HG03045 (cell line): ENCODE data around the gene WDFY4.

ENCODE experiments used
- ATAC-seq: cut with Tn5 transposase; IDR thresholded peaks from one replicate; pipeline ENCODE4 v1.9.1; 2021; ENCODE audit warnings: mild to moderate bottlenecking, moderate library complexity; ENCODE audit not compliant: unreplicated experiment

The WDFY4 gene

DNA sequence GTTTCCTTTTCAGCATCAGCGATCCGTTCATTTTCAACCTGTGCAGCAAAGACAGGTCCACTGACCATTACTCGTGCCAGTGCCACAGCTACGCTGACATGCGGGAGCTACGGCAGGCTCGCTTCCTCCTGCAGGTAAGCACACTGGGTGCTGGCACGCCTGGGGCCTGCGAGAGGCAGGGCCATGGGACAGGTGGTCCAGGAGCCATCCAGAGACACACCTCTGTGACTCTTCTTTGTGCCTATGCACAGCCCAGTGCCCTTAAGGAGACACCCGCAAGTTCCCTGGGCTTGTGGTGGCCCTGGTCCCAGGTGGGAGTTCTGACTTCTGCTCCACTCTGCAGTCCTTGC, 212.7 kb downstream of the WDFY4 start:
- ATAC-seq: no peak

DNA sequence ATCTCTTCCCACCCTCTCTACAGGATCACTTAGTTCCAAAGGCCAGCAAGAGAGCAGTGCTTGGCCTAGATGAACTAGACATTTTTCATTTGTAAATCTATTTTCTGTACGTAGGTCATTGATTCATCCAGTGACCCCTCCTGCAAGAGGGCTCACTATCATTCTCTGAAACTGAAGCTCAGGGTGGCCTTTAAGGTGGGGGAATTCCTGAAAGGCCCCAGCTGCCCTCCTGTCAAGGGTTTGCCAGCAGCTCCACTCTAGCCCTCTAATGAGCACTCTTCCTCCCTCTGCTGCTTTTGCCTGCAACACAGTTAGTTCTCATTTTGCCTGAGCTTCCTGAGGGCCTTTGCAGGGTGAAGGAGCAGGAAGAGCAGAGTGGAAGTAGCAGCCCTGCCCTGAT, 213.8 kb downstream of the WDFY4 start:
- ATAC-seq: no peak

DNA sequence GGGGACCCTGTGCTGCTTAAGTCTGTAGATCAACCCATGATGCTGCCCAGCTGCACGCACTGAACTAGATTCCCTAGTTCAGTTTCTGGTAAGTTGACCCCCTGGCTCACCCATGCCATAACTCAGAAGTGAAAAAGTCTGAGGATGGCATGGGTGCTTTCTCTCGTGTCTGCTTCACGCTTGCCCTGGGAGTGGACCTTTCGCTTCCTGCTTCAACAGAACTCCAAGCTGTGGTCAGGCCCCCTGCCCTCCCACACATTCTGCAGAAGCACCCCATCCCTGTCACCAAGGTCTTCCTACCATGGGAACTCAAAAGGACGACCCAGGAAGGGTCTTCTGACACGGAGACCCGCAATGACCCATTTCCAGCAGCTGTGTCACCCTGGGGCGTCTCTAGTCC, 215.1 kb downstream of the WDFY4 start:
- ATAC-seq: no peak

DNA sequence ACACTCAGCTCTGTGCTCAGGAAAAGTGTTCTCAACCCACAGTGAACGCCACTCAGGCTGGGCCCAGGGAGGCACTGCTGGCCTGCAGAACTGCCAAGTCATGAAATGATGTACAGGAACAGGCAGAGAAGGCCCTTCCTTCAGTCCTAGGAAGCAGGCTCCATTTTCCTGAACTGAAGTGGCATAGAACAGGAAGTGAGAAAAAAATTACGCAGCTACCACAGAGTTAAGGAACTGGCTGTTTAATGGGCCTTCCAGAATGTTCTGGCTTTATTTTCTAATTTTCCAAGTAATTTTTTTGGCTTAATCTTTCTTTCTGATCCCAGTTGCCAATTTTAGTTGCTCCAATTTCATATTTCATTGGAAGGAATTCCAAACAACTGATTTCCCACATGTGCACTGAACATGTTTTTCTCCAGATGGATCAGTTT, 215.7 kb downstream of the WDFY4 start:
- no peak for ATAC-seq

DNA sequence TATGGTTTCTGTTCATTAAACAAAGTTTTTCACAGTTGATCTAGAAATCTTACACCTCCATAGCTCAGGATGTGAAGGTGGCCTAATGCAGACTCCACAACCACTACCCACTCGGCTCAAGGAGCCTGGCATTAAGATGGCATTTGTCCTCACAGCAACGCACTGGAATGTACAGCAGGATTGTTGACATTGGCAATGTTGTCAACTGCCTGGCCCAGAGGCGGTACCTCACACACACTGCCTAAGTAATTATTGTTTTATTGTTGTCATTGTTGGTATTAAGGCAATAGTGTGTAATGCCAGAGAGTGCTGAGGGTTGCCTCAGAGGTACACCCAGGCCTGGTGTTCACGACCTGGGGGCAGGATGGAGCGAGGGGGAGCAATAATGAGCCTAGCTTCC, 216.6 kb downstream of the WDFY4 start:
- no peak for ATAC-seq

DNA sequence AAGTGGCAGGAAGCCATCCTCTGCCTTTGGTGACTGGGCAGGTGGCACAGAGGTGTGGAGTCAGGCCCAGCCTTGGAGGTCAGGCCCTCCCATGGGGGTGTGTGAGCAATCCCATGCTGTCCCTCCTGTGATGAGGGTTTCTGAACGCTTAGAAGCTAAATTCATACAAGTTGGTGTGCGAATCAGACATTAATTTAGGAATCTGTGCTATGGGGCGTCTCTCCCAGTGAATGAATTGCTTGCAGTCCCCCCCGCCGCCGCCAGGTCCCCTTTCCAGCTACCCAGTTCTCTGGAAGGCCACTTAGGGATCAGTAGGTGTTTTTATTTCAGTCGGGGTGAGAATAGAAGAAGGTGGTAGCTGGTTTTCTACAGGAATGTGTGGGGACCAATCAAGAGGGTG, 217.4 kb downstream of the WDFY4 start:
- ATAC-seq: no peak

DNA sequence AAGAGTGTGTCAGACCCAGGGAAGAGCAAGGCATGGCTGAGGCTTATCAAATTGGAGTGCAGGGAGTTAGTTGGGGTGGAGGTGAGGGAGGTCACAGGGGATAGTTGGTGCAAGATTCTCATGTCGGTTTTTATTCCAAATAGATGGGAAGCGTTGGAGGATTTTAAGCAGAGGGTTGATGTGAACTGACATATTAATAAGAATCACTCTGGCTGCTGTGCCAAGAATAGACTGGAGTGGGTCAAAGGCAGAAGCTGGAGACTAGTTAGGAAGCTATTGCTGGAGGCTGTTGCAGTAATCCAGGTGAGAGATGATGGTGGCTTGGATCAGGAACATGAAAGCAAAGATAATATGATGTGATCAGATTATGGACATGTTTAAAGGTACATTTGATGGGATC, 218.5 kb downstream of the WDFY4 start:
- ATAC-seq: no peak

DNA sequence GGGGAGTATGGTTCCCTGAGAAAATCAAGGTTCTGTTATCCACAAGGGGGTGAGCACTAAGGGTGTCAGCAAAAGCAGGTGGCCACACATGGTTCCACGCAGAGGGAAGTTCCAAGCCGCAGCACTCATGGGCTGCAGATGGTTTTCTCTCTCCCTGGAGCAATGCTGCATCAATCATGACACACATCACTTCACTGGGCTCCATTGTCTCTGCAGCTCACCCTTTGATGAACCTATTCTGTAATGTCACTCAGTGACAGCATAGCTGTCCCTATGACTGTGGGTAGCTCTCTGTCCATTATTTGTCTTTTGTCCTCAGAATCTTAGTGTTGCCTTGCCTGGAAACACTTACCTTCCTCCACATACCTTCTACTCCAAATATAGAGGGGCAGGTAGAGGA, 220.2 kb downstream of the WDFY4 start:
- ATAC-seq: no peak

DNA sequence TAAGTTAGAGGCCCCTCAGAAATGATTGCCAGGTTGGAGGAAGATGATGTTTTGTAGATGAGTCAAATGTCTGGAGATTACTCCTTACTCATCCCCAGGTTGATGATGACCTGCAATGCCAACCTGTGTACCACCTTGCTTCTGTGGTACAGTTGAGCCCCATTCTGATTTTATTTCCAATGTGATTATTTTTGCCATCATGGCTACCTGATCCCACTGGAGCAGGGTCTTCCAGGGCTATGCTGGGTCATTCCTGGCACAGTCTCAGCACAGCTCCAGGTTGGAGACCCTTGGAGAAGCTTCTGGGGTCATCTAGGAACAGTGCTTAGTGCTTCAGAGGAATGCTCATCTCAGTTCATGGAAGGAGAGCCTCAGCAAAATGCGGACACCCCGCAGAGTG, 220.6 kb downstream of the WDFY4 start:
- no peak for ATAC-seq

DNA sequence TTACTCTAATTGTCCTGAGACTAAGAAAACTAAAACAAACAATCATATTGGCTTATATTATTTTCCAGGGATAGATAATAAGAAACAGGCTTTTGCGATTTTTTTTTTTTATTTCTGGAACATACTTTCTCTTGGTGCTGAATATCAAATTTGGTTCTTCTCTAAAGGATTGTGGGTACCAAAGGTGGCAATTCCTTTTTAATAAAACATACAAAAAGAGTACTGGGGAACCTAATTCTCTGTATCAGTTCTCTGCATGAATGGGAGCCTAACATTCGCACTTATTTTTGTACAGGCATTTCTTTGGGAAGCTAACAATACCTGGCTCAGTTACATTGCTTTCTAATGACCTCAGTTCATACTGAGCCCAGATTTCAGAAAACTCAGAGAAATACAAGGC, 222.2 kb downstream of the WDFY4 start:
- no peak for ATAC-seq

DNA sequence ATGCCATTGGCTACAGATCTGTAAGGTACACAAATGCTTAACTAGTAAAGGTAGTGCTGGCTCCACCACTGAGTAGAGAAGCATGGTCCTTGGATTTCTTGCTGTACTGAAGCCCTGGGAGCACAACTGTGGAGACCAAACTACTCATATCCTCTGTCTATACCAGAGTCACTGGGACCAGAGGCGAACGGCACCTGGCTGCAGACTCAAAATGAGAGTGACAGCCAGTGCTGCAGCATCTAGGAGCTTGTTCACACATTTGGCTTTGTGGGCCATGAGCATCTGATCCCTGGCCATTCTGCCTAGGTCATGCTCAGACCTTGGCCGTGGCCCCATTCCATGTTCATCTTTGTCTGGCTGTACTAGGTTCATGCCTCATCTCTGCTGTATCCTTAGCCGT, 223.1 kb downstream of the WDFY4 start:
- ATAC-seq: no peak

DNA sequence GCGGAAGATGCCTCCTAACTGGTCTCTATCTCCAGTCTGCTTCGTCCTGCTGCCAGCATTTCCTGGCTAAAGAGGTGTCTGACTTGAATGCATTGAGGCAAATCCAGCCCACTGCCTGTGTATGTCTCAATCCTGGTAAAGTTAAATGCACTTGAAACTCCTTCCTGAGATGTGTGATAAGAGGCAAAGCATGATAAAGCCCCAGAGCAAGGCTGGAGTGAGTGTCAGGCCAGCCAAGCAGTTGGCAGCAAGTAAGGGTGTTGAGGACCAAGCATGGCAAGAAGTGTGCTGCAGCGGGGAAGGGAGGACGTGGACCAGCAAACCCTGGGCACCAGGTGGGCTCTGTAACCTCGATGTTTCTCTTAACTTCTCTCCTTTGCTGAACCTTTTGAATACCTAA, 225.9 kb downstream of the WDFY4 start:
- ATAC-seq: no peak

DNA sequence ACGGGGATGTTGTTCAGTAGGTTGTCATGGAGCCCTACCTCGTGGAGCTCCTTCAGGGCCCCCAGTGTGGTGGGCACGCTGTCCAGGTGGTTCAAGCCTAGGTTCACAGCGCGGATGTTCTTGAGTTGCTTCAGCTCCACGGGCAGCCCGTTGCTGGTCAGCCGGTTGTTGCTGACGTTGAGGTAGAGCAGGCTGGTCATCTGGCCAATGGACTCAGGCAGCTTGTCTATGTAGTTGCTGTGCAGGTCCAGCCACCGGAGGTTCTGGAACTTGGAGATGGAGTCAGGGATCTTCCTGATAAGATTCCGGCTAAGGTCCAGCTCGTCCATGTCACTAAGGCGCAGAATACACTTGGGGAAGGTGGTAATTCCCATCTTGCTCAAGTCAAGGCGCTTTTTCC, 229.0 kb downstream of the WDFY4 start:
- ATAC-seq: no peak

DNA sequence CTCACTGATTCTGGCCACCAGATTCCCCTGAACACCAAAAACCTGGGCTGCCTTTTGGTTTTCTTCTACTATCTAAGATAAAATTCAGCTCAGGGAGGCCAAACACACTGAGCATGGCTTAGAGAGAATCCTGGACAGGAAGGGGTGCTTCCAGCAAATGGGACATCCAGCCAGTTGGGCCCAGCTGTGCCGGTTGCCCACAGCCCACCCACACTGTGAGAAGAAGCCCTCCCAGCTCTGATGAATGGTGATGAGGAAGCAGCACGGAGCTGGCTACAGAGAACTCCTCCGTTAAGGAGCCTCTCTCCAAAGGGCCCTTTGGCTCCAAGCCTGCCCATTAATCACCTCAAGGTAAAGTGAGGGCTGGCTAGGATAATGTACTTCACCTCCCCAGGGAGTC, 239.1 kb downstream of the WDFY4 start:
- ATAC-seq: no peak

DNA sequence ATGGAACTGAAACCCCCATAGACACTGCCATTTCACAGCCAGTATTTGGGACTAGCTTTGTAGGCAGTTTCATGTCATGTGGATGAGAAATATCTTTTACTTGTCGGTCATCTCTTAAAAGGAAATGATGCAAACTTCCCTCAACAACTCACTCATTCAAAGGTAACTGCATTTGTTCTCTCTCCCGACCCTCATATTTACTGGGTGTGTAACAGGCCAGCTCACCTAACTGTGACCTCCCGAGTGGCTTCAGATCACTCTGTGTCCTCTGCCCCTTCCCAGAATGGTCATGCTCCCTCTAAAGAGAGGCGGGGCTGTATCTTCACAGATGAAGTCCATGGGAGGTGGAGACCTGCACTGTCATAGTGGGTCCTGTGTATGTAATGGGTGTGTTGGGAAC, 240.3 kb downstream of the WDFY4 start:
- no peak for ATAC-seq

DNA sequence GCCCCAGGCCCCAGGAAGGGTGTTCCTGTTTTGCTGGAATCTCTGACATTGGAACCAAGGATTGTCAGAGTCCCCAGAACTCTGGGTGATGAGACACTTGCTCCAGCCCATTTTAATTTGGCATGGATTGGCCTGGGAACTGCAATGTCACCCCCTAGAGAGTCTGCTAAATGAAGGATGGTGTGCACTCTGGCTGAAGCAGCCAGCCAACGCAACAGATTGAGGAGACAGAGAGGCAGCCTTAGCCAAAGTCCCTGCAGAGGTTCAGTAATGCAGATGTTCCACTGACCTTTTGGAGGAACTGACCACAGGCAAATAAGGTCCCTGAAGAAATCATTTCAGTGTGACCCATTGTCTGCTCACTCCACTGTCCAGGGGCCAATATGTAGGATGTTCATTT, 241.6 kb downstream of the WDFY4 start:
- ATAC-seq: no peak

DNA sequence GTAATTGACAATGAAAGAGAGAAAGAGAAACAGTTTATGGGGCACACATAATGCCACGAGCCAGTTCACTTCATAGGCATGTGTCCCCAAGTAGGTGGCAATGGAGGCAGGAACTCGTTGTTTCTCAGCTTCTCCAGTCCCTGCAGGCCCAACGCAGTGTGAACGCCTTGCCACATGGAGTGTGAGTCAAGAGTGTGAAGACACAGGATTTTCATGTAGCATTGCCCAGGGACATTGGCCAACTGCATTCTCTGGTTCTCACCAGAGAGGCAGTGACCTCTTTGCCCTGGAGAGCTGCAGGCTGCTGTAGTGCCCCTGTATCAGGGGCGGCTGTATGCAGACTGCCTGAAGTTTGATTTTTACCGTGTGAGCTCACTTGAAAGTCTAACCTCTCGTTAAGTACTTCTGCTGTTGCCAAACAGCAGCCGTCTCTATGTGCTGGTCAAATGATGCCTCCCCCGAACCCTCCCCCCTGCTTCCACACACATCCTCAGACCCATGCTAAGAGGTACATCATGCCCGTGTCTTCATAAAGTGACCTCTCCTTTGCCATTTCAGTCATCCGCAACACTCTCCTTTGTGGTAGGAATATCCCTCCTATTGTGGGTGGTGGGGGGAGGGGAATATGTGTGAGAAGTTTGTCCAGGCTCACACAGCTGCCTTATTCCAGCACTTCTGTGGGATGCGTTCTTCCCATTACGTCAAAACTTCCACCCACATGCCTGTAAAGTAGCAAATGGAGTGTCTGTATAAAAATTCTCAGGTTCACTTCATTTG, 242.3 kb downstream of the WDFY4 start:
- ATAC-seq: no peak

DNA sequence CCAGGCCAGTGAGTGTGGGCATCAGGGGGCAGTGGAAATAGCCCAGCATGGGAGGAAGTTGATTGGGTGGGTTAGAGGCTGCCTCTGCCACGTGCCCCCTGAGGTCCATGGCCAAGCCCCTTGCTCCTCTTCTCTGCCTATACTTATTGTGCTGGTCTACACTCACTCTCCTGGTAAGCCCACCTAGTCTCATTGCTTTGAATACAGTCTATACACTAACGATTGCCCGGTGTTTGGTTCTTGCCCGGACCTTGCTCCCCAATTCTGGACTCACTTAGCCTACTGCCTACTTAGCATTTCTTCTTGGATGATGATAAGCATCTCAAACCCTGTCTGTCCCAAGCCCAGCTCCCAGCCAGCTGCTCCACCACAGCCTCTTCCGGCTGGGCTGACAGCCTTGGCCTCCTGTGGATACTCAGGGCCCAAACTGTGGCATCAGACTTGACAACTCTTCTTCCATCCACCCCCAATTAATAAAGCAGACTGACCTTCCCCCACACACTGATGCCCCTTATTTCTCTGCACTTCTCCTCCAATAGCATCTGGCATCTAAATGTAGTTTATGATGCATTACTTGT, 244.8 kb downstream of the WDFY4 start:
- no peak for ATAC-seq

DNA sequence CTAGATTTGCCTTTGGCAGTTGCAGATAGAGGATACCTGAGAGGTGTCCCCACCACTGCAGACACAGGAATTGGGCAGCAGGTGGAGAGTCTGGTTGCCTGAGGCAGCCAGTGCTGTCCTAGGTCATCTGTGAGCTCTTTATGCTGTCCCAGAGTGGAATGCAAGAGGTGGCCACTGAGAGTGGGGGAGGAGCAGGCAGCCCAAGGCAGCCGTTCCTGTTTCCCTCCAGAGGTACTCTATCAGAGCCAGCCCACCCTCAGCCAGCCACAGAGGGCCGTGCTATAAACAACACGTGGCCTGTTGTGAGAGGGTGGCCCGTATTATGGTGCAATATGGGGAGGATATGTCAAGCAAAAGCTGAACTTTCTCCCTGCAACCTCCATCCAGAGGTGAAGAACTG, 246.5 kb downstream of the WDFY4 start:
- ATAC-seq: no peak

DNA sequence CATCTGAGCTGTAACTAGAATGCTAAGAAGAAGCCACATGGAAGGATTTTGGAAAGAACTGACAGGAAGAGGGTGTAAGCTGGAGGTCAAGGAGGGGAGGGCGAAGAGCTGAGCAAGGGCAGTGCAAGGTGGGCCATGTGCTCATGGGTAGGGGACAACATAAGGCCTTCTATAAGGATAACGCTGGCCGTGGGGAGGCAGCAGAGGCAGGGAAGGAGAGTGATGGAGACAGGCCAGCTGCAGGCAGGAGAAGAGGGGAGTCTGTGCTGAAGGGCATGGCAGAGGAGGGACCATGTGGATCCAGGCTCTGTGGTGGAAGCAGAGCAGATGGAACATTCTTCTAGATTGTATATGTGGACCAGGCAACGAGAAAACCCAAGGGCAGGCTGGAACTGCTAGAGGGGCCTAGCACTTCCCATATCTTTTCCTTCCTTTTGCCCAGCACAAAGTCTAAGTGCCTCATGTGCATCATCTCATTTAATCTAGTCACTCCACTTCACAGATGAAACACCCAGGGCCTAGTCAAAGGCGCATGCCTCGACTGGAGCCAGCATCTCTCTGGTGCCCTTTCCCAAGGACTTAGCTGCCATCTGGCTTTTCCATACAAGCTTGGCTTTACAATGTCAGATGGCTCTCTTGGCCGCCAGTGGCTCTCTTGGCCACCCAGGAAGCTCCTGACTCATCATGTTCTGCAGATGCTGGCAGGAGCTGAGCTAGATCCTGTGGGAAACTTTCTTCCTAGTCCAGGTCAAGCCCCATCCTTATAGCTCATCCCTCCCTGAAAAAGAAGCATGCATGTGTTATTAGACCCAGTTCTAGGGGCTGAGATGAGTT, 248.4 kb downstream of the WDFY4 start:
- no peak for ATAC-seq

DNA sequence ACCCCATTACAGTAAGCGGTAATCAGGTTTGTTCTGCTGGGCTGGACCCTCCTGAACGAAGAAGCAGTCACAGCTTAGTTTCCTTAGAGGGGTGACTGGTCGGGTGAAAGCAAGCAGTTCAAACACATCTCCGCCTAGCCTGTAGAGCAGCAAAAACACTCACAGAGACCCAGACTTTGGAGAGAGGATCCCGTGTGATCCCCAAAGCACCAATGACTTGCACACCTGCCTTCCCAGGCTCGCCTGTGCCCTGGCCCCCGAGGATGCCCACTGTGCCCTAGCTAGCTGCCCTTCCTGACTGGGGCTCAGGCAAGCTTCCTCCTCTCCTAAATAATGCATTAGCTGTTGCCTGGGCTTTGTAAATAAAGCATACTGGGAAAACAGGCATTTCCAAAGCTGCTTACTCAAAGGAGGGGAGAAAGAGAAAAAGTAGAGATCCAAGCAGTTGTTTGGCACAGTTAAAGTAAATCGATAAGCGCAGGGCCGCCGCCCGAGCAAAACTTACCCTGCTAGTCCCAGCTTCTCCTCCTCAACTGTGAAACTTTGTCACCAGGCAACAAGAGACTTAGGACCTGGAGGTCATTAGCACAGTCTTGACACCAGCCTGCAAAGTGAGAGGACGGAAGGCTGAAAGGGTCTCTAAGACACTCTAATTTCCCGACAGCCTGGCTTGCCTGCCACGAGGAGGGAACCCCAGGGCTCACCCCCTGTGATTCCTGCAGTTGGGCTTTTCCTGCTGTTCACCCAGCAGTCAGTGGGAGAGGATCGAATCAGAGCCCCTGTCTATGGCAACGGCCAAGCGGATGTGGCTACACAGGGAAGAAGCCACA, 250.2 kb downstream of the WDFY4 start:
- no peak for ATAC-seq
